ENCODE measurements around the gene ZBTB46.
"Not testable (repeated sequence)": the region's sequence is repeated elsewhere in the genome, so short reads cannot be mapped to it uniquely, and the experiment has no call there.

Gene ZBTB46

DNA sequence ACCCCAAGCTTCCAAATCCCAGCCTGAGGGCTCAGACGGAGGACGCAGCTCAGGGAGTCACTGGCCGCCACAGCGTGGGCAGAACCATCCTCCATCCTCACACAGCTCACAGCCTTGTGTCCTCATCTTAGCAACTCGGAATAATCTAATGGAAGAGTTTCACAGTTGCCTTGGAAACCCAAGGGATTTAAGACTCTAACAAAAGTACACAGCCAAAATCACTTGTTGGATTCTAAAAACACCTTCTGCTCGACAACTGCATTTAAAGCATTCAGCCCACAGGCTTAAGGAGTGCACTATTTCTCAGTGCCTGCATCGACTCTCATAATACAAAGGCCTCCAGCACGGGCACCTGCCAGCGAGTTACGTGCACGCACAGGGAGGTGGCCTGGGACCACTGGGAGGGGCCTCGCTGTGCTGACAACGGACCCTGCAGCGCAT, 45.4 kb downstream of the ZBTB46 start:
- DNase-seq, result no peak

DNA sequence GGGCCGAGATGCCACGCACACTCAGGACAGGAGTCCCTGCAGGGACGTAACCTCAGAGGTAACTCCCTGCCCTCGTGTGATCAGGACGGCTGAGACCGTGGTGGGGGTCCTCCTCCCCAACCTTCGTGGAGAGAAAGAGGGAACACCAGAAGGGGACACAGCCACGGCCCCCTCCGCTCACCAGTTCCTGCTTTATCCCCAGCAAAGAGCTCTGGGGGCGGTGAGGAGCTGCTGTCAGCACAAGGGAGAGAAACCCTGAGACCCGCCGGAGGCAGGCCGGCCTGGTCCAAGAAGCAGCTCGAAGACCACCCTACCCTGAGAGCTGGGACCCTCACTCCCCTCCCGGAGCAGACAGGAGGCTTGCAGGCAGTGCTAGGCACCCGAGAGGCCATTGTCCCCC, 47.1 kb downstream of the ZBTB46 start:
- DNase-seq, result no peak

DNA sequence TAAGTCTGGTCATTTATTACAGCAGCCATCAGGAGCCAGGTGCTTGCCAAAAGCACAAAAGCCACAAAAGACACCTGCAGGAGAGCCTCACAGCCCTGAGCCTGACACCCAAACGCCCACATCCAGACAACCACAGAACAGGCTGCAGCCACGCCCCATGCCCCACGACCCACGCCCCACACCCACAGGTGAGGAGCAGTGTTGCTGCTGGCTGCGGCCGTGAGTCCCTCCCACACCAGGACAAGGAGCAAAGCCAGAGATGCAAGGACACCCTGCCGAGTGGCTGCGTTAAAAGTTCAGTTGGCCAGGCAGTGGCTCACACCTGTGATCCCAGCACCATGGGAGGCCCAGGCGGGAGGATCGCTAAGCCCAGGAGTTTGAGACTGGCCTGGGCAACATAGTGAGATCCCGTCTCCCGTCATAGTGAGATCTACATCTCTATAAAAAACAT, 48.5 kb downstream of the ZBTB46 start:
- no peak for DNase-seq

DNA sequence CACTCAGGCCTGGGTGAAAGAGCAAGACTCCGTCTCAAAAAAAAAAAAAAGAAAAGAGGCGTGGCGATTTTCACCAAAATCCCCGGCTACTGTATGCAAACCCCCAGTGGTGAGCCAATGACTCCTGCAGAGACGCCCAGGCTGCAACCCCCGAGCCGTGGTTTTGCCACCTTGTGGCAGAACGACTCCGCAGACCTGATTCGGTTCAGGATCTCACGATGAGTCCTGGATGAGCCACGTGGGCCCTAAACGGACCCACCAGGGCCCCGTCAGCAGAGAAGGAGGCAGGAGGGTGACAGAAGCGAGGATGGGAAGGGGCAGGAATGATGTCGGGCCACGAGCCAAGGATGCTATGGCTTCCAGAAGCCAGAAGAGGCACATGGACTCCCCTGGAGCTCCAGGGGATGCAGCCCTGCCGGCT, 49.0 kb downstream of the ZBTB46 start:
- no peak for DNase-seq

DNA sequence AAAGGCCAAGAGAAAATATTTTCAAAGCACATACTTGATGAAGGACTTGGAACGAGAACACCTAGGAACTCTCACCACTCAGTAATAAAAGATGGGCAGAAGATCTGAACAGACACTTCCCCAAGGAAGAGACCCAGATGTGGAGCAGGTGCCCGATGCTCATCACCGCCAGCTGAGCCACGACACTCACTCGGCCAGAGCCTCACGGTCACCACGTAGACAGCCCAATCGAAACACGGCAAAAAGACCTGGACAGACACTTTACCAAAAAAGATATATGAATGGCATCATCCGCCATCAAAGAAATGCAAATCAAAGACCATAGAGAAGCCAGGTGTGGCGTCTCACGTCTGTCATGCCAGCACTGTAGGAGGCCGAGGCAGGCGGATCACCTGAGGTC, 49.9 kb downstream of the ZBTB46 start:
- no peak for DNase-seq

DNA sequence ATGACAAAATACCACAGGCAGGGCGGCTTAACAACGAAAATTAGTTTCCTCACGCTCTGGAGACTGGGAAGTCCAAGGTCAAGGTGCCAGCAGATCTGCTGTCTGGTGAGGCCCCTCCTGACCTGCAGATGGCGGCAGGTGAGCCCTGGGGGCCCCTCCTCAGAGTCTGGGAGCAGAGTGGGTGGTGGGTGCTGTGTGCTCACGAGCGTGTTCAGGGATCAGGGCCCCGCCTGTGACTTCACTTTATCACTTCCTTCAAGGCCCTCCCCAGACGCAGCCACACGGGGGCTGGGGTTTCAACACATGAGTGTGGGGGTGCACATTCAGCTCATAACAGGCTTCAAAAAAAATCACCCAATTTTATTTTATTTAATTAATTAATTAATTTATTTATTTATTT, 52.2 kb downstream of the ZBTB46 start:
- DNase-seq, result no peak

DNA sequence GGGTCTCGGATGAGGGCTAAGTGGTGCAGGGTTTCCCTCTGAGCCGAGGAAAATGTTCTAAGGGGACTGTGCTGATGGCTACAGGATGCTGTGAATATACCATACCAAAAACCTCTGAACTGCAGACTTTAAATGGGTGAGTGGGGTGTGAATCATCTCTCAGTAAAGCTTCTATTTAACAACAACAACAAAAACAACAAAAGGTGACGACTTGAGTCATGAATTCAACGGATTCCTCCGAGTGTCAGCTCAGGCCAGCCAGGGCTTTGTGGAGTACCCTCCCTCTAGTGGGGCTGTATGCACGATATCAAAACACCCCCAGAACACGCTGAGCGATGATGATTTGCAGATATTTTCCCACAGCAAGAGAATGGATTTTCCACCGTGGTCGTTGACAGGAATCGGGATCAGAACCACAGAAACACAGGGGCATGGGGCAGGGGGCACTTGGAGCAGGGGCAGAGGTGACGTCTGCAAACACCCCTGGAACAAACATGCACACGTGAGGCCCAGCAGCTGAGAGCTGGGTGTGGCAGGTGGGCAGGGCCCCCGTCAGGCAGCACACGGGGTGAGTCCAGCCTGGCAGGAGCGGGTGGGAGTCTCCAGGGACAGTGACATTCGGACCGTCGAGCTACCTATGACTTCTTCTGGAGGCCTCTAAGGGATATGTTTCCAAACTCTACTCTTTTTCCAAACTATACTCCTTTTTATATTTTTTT, 52.9 kb downstream of the ZBTB46 start:
- no peak for DNase-seq

DNA sequence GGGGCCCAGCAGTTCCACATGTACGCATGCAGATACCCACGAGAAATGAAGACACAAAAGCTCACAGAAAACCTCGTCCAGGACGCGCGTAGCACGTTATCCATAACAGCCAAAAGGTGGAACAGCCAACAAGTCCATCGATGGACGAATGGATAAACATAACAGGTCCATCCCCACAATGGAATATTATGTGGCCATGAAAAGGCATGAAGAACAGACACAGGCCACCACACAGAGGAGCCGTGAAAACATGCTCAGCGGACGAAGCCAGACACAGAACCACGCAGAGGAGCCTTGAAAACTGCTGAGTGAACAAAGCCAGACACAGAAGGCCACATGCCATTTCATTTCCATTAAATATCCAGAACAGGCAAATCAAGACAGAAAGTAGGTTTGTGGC, 53.5 kb downstream of the ZBTB46 start:
- no peak for DNase-seq

DNA sequence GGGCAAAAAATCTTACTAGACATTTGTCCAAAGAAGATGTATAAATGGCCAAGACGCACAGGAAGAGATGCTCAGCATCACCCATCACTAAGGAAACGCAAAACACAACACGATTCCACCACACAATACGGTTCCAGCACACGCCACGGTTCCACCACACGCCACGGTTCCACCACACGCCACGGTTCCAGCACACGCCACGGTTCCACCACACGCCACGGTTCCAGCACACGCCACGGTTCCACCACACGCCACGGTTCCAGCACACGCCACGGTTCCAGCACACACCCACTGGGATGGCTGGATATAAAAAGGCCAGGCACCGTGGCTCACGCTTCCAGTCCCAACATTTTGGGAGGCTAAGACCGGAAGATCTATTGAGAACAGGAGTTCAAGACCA, 54.2 kb downstream of the ZBTB46 start:
- DNase-seq, result not testable (repeated sequence)

DNA sequence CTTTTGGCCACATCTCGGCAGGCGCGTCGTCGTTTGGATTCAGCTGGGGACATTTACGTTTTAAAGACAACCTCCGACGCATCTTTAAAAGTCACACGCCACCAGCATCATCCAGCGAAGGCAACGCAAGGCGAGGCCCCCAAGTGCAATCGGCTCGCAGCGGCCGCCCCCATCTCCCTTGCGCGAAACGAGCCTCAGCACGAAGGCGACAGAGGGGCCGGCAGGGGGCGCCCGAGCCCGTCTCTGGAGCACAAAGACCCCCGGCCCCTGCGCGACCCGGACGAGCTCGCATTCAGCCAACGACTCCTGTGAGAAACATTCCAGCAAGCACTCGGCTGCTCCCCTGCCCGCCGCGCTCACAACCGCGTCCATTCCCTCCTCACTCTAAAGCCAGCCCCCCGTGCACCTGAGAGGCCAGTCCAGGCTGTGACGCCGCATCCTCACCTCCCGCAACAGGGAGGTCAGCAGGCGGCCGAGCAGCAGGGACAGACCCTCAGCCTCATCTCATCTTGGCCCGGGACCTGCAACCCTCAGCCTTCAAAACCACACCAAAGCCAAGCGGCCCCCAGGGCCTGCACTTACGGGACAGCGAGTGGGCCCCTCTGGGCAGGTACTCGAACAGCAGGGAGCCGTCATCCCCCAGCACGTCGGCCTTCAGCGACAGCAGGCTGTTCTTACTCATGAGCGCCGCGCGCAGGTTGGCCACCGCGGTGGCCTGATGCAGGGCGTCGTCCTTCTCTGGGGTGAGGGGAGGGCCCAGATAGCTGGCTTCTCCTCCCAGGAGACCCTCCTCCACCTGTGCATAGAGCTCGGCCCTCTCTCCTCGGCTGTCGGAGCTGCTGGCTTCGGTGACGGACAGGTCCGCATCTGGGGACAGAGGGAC, 55.7 kb downstream of the ZBTB46 start:
- DNase-seq, result peak; percentile 95

DNA sequence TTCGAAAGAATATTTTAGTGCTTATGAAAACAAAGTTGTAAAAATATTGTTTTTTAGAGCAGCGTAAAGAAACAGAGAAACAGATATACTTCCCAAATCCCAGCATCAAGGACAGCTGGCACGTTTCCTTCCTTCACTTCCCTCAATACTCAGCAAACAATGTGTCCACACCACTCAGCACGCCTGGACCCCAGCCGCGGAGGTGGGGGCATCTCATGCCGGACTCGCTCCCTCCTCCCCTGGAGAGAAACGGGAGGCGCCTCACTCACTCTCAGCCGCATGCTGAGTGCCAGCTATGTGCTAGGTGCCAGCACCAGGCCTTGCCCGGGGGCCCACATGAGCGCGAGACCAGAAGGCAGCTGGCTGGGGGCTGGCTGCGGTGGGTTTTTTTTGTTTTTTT, 56.8 kb downstream of the ZBTB46 start:
- no peak for DNase-seq

DNA sequence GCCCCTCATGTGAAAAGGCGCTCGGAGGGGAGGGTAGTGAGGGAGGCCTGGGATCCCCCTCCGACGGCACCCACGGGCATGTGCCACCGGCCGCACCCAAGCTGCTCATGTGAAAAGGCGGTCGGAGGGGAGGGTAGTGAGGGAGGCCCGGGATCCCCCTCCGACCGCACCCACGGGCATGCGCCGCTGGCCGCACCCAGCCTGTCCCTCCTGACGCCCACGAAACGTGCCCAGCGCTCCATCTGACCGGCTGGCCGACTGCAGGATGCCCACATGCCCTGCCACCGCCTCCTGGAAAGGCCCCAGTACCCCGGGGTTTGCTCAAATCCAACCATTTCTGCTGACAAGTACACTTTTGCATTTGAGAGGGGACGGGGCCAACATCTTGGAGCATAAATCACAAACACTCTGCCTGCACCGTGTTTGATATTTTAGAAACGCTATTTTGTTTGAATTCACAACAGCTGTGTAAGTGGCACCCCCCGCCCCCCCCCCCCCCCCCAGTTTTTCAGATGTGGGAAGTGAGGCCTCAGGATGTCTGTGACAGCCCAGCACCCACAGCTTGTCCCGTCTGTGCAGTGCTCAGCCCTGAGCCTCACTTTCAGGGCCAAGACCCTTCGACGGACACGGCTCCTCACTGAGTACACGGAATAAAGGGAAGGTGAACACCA, 57.4 kb downstream of the ZBTB46 start:
- no peak for DNase-seq

DNA sequence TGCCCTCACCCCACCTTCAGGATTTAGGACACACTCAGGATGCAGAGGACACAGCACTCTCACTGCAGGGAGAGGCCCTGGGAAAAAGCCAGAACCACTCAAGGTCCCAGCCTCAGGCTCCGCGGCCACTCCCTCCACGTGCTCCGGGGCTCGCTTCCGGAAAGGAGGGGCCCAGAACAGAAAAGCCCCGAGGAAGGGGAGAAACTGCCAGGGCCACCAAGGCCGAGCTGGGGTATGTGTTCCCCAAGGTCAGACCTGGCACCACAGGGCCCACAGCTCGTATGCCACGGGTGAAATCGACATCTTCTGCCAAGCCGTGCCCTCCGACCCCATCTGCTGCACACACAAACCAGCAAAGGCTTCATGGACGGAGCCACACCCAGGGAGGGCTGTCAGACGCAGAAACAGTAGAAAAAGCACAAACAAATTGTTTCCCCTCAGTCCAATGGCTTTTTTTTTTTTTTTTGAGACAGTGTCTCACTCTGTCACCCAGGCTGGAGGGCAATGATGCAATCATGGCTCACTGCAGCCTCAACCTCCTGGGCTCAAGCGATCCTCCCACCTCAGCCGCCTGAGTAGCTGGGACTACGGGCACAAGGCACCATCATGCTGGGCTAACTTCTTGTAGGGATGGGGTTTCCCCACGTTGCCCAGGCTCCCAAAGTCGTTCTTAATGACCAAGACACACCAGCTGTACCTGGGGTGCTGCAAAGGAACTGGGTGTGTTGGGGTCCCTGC, 58.1 kb downstream of the ZBTB46 start:
- DNase-seq, result no peak

DNA sequence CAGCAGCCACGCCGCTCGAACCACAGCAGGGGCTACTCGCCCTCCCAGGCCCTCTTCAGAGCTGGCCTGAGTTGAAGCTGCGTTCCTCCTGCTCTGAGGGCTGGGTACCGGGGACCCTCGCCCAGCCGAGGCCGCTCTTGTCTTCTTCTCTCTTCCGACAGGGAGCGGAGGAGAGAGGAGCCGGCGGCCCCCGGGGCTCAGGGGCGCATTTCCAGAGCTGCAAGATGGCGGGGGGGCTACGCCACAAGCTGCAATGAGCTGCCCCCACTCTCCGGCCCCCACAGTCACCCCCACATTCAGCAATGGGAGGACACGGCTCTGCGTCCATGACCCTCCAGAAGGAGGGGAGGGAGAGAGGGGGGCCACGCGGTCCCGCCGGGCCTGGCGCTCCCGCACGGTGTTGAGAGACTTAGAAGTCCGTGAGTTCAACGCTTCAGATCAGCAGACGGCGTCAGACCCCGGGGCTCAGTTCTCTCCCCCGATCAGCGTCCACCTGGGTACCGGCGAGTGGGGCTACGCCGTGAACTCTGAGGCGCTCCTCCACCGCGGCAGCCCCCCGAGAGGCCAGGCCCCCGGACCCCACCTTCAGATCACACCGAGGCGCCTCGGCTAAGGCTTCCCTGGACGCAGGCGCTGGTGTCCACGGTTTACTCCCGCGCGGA, 59.9 kb downstream of the ZBTB46 start:
- DNase-seq, result no peak

DNA sequence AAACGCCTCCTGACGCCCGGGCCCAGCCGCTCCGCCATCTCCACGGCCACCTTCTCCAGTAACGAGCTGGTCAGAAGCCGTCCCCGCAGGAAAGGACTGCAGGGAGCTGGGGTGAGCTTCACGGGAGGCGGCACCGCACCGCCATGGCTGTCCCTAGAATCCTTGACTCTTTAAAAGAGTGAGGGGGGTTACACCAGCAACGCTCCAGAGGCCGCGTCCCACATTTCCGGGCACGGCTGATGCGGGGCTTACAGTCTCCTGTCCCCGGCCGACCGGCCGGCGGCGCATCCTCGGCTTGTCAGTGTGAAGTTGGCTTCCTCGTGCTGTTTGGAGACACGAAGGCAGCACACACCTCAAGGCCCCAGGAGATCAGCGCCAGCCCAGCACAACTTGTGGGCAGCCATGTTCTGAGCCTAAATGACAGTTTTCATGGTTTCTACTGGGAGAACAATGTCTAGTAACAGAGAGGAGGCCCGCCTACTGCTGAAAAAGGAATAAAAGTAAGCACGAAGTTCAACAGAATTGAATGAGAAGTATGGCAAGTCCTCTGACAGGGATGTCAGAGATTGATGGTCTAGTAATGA, 61.1 kb downstream of the ZBTB46 start:
- no peak for DNase-seq

DNA sequence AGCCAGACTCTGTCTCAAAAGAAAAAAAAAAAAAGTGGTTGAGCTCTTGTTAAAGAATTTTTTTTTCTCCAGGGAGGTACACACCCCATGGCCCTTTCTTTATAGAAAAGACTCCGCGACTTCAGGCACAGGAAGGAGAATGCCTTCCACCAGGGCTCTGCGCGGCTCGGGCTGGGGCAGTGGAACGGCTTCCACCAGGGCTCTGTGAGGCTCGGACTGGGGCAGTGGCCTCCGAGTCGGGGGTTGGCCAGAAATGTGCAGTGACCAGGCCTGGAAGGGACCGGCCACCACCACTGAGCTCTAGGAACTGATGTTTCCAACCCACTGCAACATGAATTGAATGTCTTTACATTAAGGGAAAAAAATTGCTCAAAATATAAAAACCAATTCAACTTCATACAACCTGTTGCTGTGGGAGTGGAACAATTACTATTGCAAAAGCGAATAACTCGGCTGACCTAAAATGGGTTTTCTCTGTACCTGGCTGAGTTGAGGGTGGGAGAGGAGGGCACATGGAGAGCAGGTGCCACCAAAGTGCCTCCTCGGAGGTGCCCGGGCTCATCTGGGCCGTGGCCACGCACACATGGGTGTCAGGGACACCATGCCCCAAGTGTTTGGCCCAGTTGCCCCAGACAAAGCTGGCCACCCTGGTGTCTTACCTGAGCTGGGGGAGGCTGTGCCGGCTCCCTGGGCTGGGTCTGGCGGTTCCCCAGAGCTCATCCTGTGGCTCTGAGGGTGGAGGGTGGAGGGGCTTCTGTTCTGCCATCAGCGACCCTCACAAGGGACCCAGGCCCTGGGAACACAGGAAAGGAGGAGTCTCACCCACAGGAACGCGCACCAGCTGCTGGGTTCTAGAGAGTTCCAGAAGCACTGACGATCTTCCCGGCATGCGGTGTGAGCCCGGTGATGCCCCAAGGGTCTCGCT, 62.2 kb downstream of the ZBTB46 start:
- no peak for DNase-seq

DNA sequence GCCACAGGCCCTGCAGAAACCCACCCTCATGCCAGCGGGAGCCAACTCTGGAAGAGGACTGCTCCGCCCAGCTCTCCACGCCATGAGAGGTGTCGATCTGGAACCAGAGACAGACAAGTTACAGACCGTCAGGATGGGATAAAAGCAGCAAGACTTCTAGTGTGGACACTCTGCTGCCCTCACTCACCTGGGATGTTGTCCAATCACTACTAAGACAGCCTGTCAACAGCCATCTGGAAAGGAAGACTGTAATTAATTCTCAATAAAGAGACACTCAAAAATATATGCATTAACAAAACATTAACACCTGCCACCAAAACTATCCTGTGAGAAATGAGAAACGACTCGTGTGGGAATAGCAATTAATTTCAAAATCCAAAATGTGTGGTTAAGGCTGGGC, 63.2 kb downstream of the ZBTB46 start:
- no peak for DNase-seq

DNA sequence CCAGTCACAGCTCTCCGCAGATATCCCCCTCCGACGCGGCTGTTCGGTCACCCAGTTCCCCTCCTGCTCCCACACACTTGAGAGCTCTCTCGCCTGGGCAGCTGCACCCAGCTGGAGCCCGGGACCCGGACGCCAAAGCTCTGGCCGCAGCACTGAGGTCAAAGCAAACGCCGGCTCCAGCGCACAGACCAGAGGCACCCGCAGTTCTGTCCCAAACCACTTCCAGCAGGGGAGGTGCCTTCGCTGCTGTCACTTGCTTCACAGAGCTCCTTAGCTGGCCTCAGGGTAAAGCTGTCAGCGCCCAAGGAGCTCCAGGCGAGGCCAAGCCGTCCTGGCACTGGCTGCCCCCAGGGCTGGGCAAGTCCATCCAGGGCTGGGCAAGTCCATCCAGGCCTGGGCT, 63.6 kb downstream of the ZBTB46 start:
- DNase-seq, result no peak

DNA sequence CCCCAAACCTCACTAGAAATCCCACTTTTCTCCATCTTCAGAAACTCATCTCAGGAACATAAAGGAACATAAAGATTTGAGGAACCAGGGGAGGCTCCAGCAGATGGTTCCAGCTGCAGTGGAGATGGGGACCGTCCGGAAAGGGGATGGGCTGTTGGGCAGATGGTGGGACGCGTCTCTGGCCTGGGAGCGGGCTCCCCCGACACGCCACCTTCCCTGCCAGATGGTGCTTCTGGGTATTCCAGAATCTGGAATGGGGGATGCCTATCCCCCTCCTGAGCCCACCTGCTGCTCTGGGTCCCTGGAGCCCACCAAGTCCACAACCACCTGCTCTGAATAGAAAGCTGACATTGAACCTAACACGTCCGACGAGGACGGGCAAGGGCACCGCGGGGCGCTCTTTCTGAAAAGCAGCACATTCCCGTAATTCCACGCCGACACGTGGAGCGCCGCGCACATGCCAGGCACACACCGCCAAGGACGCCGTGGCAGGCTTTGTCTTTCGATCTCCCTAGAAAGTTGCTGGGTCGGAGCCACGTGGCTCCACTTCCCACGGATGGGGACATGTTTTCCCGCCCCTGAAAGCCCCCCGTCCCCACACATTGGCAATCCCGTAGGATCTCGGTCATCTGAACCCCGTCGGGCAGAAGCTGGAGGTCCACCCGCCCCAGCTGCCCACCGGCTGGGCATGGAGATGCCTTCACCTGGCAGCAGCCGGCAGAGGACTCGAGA, 64.2 kb downstream of the ZBTB46 start:
- no peak for DNase-seq

DNA sequence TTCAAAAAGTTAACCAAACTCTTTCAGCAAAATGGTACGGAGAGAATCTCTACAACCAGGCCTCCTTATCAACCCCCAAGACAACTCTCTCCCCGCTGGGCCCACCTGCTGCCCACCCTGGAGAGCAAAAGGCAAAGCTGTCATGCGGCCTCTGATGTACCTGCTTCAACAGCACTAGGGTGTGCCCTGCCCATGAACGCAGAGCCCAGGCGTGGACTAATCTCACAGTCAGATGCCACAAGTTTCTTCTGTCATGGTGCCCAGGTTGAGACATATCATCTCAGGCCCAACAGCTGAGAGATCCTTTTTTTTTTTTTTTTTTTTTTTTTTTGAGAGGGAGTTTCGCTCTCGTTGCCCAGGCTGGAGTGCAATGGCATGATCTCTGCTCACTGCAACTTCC, 65.2 kb downstream of the ZBTB46 start:
- no peak for DNase-seq

All from eye (tissue), 1 donor.